ENCODE data around the gene FIS1.

GRCh38 chr7:101236292-101236835, 8.5 kb downstream of the FIS1 start:
- TF ChIP-seq, protein P1, sequence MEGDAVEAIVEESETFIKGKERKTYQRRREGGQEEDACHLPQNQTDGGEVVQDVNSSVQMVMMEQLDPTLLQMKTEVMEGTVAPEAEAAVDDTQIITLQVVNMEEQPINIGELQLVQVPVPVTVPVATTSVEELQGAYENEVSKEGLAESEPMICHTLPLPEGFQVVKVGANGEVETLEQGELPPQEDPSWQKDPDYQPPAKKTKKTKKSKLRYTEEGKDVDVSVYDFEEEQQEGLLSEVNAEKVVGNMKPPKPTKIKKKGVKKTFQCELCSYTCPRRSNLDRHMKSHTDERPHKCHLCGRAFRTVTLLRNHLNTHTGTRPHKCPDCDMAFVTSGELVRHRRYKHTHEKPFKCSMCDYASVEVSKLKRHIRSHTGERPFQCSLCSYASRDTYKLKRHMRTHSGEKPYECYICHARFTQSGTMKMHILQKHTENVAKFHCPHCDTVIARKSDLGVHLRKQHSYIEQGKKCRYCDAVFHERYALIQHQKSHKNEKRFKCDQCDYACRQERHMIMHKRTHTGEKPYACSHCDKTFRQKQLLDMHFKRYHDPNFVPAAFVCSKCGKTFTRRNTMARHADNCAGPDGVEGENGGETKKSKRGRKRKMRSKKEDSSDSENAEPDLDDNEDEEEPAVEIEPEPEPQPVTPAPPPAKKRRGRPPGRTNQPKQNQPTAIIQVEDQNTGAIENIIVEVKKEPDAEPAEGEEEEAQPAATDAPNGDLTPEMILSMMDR (IDR thresholded peaks at IDR 0.05; ENCODE audit: borderline replicate concordance, extremely low read depth, low read length, poor library complexity, severe bottlenecking) = no peak
- TF ChIP-seq EZH2 (IDR thresholded peaks at IDR 0.05; ENCODE audit: borderline replicate concordance, low read depth, low read length, severe bottlenecking) = no peak

Data from DND-41 (cell line).